HG02588 (cell line): Measurements from ENCODE around the gene KCNQ1.
"Not testable (repeated sequence)": the region's sequence is repeated elsewhere in the genome, so short reads cannot be mapped to it uniquely, and the experiment has no call there.

Experiments
- ATAC-seq: cut with Tn5 transposase; IDR thresholded peaks from one replicate; pipeline ENCODE4 v1.9.1; 2021; ENCODE audit warnings: mild to moderate bottlenecking, moderate library complexity; ENCODE audit not compliant: unreplicated experiment

The KCNQ1 gene

DNA sequence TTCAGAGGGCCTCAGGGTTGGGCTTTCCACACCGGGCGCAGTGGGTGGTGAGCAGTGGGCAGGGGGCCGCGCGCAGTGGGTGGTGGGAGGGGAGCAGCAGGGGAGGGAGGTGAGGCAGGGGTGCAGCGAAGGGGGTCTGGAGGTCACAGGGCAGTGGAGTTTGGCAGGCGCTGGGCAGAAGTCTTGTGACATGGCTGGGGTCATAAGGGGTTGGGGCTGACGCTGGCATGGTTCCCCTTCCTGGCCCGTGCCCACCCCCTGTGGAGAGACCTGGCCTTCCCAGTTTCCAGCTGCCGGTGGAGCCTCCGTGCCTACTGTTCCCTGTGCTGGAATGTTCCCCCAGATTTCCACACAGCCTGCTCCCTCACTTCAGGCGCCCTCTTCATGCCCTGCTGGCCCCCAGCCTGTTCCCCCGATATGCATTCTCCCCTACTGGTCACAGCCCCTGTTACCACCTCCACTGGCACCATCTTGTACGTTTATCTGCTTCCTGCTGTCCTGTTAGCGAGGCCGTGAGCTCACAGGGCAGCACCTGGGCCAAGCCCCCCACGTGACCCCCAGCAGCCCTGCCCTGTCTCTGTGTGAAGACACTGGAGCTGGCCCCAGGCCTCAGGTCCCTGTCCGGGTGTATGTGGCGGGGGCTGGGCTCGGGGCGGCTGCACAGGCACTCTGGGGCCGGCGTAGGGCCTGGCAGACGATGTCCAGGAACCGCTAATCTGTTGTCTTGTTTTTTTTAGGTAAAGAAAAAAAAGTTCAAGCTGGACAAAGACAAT lies 143.4 kb downstream of the KCNQ1 start:
- ATAC-seq: no peak

DNA sequence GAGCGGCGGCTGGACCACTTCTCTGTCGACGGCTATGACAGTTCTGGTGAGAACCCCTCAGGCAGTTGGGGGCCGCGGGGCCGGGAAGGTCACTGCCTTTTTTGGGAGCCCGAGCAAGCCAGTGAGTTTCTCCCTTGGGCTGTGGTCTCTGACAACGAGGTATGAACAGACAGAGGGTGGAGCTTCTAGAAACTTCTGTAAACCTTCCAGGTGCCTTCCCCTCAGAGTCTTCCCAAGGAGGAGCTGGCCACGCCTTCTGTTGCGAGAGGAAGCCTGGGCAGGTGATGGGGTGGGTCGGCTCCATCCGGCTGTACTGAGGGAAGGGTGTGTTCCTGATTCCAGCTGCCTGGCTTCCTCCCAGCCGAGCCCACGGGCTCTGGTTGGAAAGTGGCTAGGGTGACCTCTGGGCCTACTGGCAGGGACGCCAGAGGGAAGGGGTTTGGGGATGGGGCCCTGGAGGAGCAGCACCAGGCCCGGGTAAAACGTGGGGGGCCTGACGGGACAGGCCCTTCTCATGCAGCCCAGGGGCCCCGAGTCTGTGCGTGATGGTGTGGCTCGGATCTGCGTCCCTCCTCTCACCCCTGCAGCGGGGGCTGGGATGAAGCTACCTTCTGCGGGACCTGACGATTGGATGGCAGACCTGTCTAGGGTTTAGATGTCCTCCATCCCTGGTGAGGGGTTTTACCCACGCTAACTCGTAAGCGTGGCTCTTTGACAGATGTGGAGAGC lies 144.2 kb downstream of the KCNQ1 start:
- ATAC-seq: no peak

DNA sequence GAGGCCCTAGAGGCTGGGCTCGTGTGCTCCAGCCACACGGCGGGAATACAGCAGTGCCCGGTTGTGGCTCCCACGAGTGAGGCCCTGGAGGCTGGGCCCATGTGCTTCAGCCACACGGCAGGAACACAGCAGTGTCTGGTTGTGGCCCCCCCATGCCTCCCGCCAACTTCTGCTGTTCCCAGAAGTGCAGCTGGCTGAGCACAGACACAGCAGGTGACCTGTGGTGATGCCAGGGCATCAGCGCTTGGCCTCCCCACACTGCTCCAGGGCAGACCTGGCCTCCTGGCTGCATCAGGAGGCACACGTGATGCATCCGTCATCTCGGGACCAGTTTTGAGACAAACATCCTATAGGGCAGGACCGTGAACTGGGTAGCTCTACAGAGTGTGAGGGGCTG lies 144.7 kb downstream of the KCNQ1 start:
- ATAC-seq: no peak

DNA sequence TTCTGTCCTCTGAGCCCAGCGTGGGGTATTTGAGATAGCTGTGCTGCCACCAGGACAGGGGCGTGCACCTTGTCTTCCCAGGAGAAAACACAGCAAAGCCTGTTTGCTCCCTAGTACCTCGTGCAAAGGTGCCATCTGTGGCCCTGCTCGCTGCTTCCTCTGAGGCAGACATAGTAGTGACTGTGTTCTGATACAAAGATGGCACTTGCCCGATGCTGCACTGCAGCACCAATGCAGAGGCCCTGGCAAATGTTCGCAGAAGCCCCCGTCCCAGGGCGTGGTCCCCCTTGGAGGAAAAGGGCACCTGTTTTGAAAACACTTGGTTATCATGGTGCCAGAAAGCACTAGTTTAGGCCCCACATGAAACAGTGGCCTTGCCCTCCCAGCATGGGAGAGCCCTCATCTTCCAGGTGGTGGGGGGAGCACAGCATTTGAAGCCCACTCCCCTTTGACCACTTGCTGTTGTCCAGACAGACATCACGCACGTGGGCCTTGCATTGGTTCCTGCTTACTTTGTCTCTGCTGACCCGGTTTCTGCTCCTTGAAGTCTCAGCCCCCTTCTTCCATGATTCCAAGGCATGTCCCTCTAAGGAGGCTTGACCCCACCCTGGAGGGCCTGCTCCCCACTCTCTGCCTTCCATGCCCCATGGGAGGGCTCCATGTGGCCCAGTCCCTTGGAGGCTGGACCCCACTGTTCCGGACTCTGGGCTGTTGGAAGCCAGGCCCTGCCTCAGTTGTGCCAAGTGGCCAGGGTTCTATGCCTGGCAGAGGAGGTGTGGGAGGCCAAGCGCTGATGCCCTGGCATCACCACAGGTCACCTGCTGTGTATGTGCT lies 145.5 kb downstream of the KCNQ1 start:
- ATAC-seq: no peak

DNA sequence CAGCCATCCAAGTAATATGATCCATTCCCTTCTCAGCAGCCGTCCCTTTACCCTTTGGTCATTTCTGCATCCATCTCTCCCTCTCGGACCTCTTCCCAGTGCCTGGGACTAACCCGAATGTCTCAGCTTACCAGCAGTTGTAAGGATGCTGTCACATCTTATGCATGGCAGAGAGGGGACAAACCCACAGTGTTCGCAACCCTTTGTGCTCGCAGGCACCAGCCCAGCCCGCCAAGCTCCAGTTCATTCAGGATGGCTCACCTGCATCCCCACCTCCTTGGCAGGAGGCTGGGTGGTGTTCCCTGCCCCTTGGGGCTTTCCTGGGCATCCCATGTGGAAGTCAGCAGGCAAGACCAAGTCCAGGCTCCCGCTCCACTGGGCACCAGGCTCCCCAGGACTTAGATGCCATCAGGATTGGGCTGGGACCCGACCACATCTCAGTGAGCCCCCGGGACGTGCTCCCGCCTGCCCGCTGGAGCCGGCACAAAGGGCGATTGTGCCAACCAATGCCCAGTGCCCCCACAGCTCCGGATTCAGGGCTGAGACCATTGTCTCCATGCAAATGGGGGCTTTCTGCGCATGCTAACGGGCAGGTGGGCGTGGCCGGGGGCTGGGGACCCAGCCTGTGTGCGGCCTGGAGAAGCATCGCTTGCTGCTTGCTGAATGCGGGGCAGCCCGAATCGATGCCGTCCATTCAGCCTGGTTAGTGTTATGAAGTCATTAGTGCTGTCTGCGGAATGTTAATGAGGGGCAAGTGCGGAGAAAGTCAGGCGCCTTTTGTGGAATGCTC lies 146.4 kb downstream of the KCNQ1 start:
- ATAC-seq: no peak

DNA sequence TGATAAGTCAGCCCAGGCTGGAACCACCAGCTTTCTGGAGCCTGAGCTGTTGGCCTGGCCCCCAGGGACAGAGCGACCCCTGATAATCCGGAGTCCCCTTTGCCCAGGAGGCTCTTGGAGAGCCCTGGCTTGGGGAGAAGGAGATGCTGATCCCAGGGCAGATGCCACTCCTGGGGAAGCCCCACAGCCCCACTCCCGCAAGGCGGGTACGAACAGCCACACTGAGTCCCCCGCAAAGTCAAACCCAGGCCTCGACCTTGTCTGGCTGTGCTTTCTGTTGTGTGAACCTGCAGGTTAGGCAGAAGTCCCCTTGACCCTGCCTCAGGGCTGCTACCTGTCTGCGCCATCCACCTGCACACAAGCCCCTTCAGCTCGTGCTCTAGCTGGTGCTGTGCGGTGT lies 147.0 kb downstream of the KCNQ1 start:
- ATAC-seq: no peak

DNA sequence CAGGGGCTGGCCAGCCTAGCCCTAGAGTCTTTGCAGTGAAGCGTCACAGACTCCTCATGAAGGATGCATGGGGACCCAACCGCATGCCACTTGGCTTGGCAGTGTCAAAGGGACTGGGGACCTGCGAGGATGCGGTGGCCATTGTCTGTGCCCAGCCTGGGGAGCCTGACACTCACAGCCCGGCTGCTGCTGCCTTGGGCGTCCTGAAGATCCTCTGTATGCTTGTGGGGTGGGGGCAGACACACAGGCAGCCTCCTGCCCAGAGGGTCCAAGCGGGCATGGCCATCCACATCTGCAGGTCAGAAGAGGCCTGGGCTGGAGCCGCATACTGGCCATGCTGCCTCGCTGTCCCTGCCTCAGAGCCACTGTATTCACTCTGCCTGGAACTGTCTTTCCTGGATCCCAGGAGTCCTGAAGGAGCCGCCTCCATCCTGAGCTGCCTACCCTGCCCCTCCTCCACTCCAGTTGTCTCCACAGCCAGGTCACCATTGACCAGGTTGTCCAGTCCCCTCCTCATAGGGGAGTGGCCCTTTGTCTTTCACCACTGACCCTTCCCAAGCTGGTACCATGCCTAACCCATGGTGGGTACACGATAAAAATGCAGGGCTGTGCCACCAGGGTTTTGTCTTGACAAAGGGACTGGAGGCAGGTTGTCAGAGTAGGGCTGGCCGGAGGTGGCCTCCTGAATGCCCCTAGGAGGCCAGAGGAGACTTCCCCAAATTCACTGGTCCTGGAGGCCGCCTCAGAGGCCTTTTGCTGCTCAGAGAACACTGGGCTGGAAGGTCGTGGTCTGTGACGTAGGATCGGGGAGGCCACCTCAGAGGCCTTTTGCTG lies 148.0 kb downstream of the KCNQ1 start:
- no peak for ATAC-seq

DNA sequence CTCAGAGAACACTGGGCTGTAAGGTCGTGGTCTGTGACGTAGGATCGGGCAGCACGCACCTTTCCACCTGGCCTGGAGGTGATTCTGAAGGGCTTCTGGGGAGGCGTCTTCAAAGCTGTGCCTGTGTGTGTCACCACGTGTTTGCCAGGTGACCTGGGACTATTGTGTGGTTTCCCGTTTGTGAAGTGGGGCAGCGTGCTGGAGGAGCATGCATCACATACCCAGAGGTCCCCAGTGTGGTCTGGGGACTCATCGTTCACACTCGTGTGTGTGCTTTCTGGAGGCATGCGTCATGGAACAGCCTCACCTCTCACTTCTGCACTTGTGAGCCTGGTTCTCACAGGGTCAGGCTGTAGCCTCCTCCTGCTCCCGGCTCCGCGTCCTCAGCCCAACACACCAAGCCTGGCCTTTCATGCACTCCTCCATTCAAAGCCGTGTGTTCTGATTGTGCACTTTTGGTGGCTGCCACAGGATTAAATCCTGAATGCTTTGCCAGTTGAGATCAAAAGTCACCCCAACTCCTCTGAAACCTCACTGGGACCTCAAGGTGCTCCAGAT lies 148.7 kb downstream of the KCNQ1 start:
- ATAC-seq: no peak

DNA sequence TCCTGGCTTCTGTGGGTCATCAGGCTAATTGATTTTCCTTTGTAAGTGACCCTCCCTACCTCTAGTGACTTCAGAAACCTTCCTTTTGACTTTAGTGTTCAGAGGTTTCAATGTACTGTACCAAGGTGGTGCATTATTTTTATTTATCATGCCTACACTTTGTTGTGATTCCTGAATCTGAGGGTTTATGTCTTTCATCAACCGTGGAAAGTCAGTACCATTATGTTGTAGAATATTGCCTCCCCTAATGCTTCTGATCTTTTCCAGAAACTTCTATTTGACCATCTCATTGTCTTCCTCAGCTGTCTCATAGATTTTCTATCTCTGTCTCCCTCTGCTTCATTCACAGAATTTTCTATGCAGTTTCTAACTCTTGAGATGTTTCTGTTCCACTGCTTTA lies 149.5 kb downstream of the KCNQ1 start:
- ATAC-seq: no peak

DNA sequence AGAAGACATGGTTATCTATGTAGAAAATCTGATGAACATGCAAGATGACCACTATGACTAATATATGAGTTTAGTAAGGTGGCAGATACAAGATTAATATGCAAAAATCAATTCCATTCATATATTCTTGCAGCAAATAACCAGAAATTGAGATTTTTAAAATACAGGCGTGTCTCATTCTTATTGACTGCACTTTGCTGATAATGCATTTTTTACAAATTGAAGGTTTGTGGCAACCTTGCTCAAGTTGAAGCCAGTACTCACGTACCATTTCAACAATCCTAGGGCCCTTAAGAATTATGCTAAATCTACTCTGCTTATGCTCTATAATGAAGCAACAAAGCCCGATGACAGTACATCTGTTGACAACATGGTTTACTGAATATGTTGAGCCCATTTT lies 150.4 kb downstream of the KCNQ1 start:
- no peak for ATAC-seq

DNA sequence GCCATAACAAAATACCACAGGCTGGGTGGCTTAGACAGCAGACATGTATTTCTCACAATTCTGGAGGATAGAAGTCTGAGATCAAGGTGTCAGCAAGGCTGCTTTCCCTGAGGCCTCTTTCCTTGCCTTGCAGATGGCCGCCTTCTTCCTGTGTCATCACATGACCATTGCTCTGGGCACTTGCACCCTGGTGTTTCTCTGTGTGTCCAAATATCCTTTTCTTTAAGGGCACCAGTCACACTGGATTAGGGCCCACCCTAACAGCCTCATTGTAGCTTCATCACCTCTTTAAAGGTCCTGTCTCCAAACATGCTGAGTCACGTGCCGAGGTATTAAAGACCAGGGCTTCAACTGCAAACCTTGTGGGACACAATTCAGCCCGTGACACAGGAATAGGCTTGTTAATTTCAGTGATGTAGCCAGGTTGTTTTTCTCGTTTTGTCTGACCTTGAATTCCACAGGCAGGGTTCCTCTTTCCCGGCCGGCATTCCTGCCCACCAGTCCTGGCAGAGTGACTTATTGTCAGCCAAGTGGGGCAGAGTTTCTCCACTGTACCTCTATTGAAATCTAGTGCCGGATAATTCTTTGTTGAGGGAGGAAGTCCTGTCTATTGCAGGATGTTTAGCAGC lies 154.9 kb downstream of the KCNQ1 start:
- ATAC-seq: no peak

DNA sequence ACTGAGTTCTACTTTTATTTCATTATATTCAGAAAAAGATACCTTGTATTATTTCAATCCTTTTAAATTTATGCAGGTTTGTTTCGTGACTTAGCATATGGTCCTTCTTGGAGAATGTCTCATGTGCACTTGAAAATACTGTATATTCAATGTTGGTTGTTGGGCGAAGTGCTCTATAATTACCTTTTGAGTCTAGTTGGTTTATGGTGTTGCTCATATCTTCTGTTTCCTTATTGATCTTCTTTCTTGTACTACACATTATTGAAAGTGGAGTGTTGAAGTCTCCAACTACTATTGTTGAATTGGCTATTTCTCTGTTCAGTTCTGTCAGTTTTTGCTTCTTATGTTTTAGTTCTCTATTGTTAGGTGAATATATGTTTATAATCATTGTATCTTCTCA lies 164.5 kb downstream of the KCNQ1 start:
- ATAC-seq: no peak

DNA sequence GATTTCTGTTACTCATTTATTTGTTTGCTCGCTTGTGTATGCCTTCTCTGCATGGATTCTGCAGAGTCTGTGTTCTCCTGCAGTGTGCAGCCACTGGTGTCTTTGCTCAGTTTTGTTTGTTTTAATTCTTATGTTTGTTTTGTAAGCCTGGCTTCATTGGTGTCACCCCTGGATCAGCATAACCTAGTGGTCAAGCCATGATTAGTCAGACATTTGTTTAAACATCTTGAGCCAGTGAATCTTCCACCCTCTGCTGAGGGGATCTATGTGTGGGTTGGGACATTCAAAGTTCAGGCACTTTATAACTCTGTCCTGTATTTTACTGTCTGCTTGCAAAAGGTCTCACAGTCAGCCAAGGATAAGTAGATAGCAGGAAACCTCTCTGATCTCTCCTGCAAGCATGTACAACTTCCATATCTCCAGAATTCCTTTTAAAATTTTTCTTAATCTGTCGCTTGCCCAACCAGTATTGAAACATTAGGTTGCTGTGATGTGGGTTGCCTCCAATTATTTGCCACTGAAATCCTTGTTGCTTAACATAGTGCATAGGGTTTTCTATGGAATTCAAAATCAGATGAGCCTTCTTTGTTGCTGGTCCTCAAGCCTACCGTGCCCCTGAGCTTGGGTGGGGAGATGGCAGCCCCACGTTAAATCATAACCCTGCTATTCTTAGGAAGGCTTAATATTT lies 168.2 kb downstream of the KCNQ1 start:
- no peak for ATAC-seq

DNA sequence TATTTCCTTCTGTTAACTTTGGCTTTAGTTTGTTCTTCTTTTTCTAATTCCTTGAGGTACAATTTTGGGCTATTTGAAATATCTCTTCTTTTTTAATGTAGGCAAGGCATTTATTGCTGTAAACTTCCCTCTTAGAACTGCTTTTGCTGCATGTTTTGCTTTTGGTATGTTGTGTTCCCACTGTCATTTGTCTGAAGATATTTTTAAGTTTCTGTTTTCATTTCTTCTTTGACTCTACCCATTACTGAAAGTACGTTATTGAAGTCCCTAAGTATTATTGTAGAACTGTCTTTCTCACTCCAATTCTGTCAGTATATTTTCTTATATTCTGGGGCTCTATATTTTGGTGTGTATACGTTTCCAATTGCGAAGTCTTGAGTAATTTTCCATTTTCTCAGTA lies 177.1 kb downstream of the KCNQ1 start:
- ATAC-seq: no peak

DNA sequence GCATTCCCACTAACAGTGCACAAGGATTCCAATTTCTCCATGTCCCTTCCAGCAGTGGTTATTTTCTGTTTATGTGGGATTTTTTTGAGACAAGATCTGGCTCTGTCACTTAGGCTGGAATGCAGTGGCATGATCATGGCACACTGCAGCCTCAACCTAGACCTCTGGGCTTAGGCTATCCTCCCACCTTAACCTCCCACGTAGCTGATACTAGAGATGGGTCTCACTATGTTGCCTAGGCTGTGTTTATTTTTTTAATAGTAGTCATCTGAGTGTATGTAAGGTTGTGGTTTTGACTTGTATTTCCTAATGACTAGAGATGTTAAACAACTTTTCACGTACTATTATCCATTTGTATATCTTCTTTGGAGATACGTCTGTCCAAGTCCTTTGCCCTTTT lies 180.4 kb downstream of the KCNQ1 start:
- no peak for ATAC-seq

DNA sequence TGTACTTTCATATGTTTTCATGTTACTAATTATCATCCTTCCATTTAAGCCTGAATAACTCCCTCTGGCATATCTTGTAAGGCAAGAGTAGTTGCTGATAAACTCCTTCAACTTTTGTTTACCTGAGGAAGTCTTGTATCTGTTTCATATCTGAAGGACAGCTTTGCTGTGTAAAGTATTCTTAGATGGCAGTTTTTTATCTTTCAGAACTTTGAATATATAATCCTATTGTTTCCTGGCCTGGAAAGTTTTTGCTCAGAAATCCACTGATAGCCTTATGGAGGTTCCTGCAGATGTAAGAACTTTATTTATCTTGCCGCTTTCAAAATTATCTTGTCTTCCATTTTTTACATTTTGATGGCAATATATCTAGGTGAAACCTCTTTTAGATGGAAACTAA lies 185.9 kb downstream of the KCNQ1 start:
- ATAC-seq: no peak

DNA sequence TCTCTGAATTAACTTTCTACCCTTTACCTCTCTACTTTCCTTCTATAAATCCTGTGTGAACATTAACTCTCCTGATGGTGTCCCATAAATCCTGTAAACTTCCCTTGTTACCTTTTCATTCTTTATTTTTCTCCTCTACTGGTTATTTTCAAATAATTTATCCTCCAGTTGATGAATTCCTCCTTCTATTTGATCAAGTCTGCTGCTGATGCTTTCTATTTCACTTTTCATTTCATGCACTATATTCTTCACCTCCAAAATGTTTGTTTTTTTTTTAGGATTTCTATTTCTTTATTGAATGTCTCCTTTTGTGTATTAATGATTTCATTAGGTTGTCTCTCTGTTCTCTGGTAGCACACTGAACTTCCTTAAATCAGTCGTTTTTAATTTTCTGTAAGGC lies 186.4 kb downstream of the KCNQ1 start:
- no peak for ATAC-seq

DNA sequence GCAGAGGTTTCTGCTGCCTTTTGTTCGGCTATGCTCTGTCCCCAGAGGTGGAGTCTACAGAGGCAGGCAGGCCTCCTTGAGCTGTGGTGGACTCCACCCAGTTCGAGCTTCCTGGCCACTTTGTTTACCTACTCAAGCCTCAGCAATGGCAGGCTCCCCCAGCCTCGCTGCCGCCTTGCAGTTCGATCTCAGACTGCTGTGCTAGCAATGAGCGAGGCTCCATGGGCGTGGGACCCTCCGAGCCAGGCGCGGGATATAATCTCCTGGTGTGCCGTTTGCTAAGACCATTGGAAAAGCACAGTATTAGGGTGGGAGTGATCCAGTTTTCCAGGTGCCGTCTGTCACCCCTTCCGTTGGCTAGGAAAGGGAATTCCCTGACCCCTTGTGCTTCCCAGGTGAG lies 195.0 kb downstream of the KCNQ1 start:
- not testable (repeated sequence) for ATAC-seq

DNA sequence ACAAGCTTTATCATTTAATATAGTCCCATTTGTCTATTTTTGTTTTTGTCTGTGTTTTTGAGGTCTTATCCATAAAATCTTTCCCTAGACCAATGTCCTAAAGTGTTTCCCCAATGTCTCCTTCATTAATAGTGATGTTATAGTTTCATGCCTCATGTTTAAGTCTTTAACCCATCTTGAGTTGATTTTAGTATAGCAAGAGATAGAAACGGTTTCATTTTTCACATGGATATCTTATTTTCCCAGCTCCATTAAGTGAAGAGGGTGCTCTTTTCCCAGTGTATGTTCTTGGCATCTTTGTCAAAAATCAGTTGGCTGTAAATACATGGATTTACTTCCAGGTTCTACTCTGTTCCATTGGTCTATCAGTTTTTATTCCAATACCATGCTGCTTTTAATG lies 196.8 kb downstream of the KCNQ1 start:
- no peak for ATAC-seq
